Right atrium auricular region (tissue), 2 donors: ENCODE results near the gene FAF1. TPM values are rescaled to one million over a fixed set of nuclear protein-coding genes. Genes with fewer than 3 reads are reported as not detected.

Experiments used
- DNase-seq: peaks from one replicate; pipeline ENCODE4 v3.0.0-alpha.2; 2019; ENCODE audit warnings: low spot score
- H3K27ac ChIP-seq, 2 donors: fragments of 200-600 bp; sonication (generic); 1 replicate in 1 of 2; 2 replicates in 1 of 2; pipeline ENCODE4 v1.5.1; 2016 to 2019
- H3K27me3 ChIP-seq, 2 donors: fragments of 200-600 bp; sonication (generic); one replicate each; pipeline versions ENCODE4 v1.5.1 to v1.6.0; 2017 to 2019
- H3K36me3 ChIP-seq: fragments of 200-600 bp; sonication (generic); one replicate; pipeline ENCODE4 v1.5.1; 2016
- H3K4me1 ChIP-seq, 2 donors: fragments of 200-600 bp; sonication (generic); one replicate each; pipeline versions ENCODE4 v1.5.1 to v1.6.0; 2017 to 2019
- H3K4me3 ChIP-seq, 2 donors: fragments of 200-600 bp; sonication (generic); 1 replicate in 1 of 2; 2 replicates in 1 of 2; pipeline ENCODE4 v1.5.1; 2017 to 2019; ENCODE audit warnings: mild to moderate bottlenecking in 1 of 2, moderate library complexity in 1 of 2
- H3K9me3 ChIP-seq, 2 donors: fragments of 200-600 bp; sonication (generic); one replicate each; pipeline ENCODE4 v1.5.1; 2019
- CTCF ChIP-seq, 2 donors: fragments of 200-600 bp; sonication (generic); IDR thresholded peaks; one replicate each; pipeline ENCODE4 v1.5.1; 2019; ENCODE audit warnings: antibody characterized with exemption in 2 of 2
- total RNA-seq, 2 donors: library from RNA; depleted of rRNA; stranded (reverse); fragments of >200 nt; gene quantifications; one replicate each; pipeline ENCODE4 v1.1.0, GENCODE V29; 2016

The FAF1 gene
- total RNA-seq, 2 donors from 2014 or later = 36.1 to 68.8 TPM

DNA sequence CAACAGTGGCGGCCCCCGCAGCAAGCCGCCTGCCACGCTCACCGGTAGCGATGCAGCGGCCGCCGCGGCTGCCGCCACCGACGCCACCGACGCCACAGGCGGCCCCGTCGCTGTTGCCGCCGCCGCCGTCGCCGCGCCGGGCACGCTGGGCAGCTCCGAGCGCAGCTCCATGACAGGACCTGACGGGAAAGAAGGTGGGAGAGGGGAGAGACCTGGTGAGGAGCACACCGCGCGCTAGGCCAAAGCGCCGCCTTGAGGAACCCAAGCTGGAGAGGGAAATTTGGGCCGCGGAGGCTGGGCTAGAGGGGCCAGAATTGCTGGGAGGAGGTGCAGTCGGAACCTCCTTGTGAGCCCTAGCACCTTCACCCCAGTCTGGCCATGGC lies 538.7 kb downstream of the FAF1 start:
- TF ChIP-seq CTCF (IDR thresholded peaks at IDR 0.05) = no peak
- no peak for DNase-seq
- H3K27ac ChIP-seq = no peak overlapping the region
- H3K36me3 ChIP-seq = no peaks in the 10 kb centered on the region
- H3K4me1 ChIP-seq = peaks cover 0 to 79% of the 10 kb centered on the region in 2 donors
- H3K4me3 ChIP-seq = no peak overlapping the region
- no peaks in the 10 kb centered on the region for H3K9me3 ChIP-seq
- peaks cover 64 to 93% of the 10 kb centered on the region in 2 donors for H3K27me3 ChIP-seq

- Histone ChIP-seq H3K4me1 (peaks cover 0 to 77% of the 10 kb centered on the region in 2 donors), H3K27me3 (peaks cover 60 to 91% of the 10 kb centered on the region in 2 donors), H3K9me3 (no peaks in the 10 kb centered on the region), H3K27ac (no peak overlapping the region), H3K36me3 (no peaks in the 10 kb centered on the region), H3K4me3 (no peak overlapping the region)
- no peak for TF ChIP-seq CTCF (IDR thresholded peaks at IDR 0.05)
- no peak for DNase-seq
These were observed 539.2 kb downstream of the FAF1 start for GRCh38 chr1:50420689-50421365.

- H3K27me3 ChIP-seq = peaks cover 52 to 90% of the 10 kb centered on the region in 2 donors
- H3K27ac ChIP-seq = no peak overlapping the region
- no peak overlapping the region for H3K4me3 ChIP-seq
- peaks cover 0 to 69% of the 10 kb centered on the region in 2 donors for H3K4me1 ChIP-seq
- H3K36me3 ChIP-seq = no peaks in the 10 kb centered on the region
- no peak for TF ChIP-seq CTCF (IDR thresholded peaks at IDR 0.05)
- no peaks in the 10 kb centered on the region for H3K9me3 ChIP-seq
- DNase-seq = no peak
These were observed 540.0 kb downstream of the FAF1 start for GRCh38 chr1:50419907-50420677.

DNA sequence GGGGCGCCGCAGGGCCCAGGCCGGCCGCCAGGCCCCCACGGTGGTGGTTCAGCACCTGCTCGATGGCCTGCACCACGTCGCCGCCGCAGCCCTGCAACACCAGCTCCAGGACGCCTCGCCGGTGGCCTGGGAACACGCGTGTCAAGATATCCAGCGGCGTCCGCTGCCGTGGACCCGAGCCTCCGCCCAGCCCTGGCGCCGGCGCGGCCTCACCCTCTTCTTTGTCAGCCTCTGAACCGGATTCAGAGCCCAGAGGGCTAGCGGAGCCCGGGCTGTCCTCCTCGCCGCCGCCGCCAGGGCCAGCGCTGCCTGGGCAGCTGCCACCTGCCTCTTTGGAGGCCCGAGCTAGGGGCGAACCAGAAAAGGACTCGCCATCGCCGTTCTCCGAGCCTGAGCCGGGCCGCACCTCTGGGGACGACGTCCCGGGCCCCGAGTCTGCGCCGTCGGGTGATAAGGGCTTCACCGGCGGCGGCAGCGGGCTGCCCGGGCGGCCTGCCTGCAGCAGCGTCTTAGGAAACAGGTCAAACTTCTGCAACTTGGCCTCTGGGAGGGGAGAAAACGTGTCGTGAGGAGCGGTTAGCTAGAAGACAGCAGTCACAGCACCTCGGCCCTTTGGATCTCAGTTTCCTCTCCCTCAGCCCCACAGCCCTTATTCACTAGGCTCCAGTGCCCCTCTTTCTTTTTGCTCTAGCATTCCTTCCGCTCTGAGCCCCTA lies 540.7 kb downstream of the FAF1 start:
- Histone ChIP-seq H3K27ac (no peak overlapping the region), H3K9me3 (no peaks in the 10 kb centered on the region), H3K36me3 (no peaks in the 10 kb centered on the region), H3K4me3 (peak overlapping the region in 1 of 2 donors; percentile 41), H3K4me1 (peaks cover 0 to 62% of the 10 kb centered on the region in 2 donors), H3K27me3 (peaks cover 52 to 86% of the 10 kb centered on the region in 2 donors)
- no peak for DNase-seq
- TF ChIP-seq CTCF (IDR thresholded peaks at IDR 0.05) = no peak

DNA sequence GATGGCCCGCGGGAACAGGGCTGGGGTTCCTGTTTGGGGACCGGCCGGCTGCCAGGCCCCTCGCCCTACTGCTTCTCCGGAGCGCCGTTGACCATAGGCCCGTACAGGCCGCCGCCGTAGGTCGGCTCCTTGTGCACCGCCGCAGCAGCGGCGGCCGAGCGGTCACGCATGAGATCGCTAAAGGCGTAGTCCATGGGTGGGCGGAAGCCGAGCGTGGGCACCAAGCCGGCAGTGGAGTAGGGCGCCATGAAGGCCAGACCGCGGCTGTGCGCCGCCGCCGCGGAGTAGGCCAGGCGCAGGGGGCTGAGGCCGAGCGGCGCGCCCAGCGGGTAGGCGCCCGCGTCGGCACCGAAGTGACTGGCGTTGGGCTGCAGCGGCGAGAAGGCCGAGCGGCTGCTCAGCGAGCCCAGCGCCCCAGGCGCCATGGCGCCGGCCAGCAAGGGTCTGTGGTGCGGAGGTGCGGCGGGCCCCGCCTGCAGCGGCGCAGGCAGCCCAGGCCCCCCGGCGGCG lies 541.4 kb downstream of the FAF1 start:
- no peak for DNase-seq
- Histone ChIP-seq H3K36me3 (no peaks in the 10 kb centered on the region), H3K27ac (no peak overlapping the region), H3K27me3 (peaks cover 52 to 81% of the 10 kb centered on the region in 2 donors), H3K9me3 (no peaks in the 10 kb centered on the region), H3K4me3 (peak overlapping the region; percentile 10 to 41), H3K4me1 (peaks cover 0 to 55% of the 10 kb centered on the region in 2 donors)
- no peak for TF ChIP-seq CTCF (IDR thresholded peaks at IDR 0.05)
